ENCODE data around the gene PIAS1.

DNA sequence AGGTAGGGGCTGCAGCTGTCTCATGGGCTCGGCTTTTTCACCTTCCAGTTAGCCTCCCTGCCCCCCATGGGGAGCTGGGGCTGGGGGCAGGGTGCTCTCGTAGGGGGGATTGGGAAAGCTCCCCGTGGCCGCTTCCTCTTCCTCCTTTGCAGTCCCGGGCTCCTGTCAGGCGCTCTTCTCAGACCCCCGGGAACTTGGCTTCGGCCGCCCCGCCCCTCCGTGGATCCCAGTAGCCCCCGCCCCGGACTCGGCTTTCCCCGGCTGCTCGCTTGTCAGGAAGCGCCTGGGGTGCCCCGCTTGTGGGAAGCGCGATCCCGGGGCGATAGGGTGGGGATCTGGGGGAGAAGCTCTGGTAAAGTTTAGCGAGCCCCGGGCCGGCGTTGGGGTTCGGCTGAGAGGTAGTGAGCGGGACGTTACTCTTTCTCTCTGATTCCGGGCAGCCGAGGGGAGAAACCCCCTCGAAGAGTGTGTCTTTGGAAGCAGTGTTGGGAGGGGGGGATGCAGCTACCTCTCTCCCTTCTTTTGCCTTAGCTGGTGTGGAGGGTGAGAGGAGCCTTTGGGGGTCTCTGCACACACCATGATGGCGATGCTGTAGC, 611 bp downstream of the PIAS1 start:
- TF ChIP-seq, protein P1, sequence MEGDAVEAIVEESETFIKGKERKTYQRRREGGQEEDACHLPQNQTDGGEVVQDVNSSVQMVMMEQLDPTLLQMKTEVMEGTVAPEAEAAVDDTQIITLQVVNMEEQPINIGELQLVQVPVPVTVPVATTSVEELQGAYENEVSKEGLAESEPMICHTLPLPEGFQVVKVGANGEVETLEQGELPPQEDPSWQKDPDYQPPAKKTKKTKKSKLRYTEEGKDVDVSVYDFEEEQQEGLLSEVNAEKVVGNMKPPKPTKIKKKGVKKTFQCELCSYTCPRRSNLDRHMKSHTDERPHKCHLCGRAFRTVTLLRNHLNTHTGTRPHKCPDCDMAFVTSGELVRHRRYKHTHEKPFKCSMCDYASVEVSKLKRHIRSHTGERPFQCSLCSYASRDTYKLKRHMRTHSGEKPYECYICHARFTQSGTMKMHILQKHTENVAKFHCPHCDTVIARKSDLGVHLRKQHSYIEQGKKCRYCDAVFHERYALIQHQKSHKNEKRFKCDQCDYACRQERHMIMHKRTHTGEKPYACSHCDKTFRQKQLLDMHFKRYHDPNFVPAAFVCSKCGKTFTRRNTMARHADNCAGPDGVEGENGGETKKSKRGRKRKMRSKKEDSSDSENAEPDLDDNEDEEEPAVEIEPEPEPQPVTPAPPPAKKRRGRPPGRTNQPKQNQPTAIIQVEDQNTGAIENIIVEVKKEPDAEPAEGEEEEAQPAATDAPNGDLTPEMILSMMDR (IDR thresholded peaks at IDR 0.05), result no peak
- TF ChIP-seq EP300 (IDR thresholded peaks at IDR 0.05) (no peak), POLR2A (IDR thresholded peaks at IDR 0.05) (no peak)

All from tibial nerve (tissue), 4 donors.